ENCODE measurements around the gene LEPROT.

DNA sequence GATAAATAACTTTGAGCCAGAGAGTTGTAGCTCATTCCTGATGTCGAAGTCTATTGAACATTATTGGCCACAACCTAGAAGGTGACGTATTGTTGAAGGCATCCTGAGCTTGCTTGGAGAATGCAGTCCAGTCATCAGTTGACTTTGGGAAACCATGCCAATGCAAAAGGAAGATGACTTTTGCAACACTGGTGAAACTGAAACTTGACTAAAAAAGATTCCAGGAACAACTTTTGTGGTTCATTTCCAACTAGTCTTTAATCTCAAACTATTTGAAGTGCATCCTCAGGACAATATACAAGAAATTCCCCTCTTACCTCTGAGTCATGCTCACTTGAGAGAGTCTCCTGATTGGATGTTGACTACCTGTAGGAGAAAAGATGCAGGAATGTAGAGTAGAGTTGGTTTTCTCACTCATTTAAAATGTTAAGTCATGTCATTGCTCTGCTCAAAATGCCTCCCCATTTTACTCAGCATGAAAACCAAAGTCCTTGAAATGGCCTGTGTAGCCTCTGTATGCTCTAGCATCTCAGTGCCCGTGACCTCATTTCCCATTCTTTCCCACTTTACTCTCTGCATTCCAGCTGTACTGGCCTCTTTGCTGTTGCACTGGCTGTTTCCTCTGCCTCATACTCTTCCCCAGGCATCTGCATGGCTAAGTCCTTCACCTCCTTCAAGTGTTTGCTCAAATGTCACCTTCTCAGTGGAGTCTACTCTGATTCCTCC, 24.4 kb upstream of the LEPROT start:
- TF ChIP-seq ZNF384 (IDR thresholded peaks at IDR 0.05) (no peak), ELF4 (IDR thresholded peaks at IDR 0.05) (no peak)

Measured in HEK293T (cell line).